ENCODE results near the gene CDKN2D.

DNA sequence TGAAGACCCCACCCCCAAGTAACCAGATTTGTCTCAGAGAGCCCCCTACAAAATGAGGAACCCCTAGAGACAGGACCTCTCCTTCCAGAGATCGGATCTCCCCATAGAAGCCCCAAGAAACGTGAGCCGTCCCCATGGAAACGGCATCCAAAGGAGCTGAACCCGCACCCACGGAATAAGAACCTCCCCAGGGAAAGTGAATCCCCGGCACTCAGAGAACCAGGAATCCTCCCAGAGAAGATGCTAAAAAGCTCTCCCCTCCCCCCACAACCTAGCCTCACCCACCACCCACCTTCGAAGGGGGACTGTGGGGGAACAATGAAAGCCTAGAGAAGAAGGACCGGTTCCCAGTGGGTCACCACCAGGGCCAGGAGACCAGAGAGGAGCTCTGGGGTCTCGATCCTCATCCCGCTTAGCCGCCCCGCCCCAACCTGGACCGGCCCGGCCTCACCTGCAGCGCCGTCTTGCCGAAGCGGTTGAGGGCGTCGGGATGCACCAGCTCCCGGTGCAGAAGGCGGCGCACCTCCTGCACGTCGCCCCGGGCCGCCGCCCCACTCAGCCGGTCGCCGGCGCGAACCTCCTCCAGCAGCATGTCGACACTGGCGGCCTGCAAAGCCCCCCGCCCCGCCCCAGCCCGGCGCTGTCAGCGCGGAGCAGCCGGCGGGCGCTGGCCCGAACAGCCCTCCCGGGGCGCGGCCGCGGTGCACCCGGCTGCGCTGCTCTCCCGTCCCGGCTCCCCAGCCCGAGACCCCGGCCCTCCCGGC, 535 bp downstream of the CDKN2D start:
- no peak for TF ChIP-seq ATF2 (CRISPR knock-in tag; IDR thresholded peaks at IDR 0.05; ENCODE audit: borderline replicate concordance, low read depth)
- TF ChIP-seq USF1 (CRISPR knock-in tag; IDR thresholded peaks at IDR 0.05) = no peak
- no peak for TF ChIP-seq FOXP1 (CRISPR knock-in tag; IDR thresholded peaks at IDR 0.05; ENCODE audit: borderline replicate concordance)
- no peak for TF ChIP-seq ZSCAN18 (CRISPR knock-in tag; IDR thresholded peaks at IDR 0.05)
- TF ChIP-seq, protein P1, sequence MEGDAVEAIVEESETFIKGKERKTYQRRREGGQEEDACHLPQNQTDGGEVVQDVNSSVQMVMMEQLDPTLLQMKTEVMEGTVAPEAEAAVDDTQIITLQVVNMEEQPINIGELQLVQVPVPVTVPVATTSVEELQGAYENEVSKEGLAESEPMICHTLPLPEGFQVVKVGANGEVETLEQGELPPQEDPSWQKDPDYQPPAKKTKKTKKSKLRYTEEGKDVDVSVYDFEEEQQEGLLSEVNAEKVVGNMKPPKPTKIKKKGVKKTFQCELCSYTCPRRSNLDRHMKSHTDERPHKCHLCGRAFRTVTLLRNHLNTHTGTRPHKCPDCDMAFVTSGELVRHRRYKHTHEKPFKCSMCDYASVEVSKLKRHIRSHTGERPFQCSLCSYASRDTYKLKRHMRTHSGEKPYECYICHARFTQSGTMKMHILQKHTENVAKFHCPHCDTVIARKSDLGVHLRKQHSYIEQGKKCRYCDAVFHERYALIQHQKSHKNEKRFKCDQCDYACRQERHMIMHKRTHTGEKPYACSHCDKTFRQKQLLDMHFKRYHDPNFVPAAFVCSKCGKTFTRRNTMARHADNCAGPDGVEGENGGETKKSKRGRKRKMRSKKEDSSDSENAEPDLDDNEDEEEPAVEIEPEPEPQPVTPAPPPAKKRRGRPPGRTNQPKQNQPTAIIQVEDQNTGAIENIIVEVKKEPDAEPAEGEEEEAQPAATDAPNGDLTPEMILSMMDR (IDR thresholded peaks at IDR 0.05) = no peak

All from WTC11 (cell line).